LNCaP clone FGC (cell line): ENCODE measurements around the gene CCDC27.
A peak's percentile ranks its signal among the peaks of the same experiment; 100 is the strongest.

Experiments
- DNase-seq: peaks from one replicate; pipeline ENCODE4 v3.0.0-alpha.2; 2011; ENCODE audit warnings: low read depth
- H3K4me3 ChIP-seq: 2 replicates; pipeline ENCODE4 v1.5.1; 2011; ENCODE audit warnings: mild to moderate bottlenecking, low read depth, low read length, control low read depth
- TF ChIP-seq, protein P1 (sequence below): IDR thresholded peaks from 2 replicates; pipeline ENCODE4 v1.5.1; 2012; ENCODE audit warnings: mild to moderate bottlenecking; ENCODE audit not compliant: control insufficient read depth, insufficient read depth; ENCODE audit errors: extremely low read depth

CCDC27 gene

DNA sequence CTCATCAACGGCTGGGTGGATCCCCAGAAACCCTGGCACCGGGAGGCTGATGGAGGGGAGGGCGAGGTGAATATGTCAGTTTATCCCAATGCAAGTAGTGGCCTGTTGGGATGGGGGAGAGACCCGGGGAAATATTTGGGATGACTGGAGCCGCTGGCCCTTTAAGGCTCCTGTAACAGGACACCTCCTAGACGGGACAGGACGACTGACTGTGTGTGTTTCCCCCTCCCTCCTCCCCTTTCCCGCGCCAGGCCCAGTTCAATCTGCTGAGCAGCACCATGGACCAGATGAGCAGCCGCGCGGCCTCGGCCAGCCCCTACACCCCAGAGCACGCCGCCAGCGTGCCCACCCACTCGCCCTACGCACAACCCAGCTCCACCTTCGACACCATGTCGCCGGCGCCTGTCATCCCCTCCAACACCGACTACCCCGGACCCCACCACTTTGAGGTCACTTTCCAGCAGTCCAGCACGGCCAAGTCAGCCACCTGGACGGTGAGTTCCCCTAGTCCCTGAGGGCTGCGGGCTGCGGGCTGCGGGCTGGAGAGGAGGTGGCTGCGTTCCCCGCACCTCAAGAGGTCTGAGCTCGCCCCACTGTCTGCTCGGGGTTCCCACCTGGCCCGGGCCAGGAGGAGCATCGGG, 44.8 kb upstream of the CCDC27 start:
- H3K4me3 ChIP-seq: no peak overlapping the region
- no peak for DNase-seq
- TF ChIP-seq, protein P1, sequence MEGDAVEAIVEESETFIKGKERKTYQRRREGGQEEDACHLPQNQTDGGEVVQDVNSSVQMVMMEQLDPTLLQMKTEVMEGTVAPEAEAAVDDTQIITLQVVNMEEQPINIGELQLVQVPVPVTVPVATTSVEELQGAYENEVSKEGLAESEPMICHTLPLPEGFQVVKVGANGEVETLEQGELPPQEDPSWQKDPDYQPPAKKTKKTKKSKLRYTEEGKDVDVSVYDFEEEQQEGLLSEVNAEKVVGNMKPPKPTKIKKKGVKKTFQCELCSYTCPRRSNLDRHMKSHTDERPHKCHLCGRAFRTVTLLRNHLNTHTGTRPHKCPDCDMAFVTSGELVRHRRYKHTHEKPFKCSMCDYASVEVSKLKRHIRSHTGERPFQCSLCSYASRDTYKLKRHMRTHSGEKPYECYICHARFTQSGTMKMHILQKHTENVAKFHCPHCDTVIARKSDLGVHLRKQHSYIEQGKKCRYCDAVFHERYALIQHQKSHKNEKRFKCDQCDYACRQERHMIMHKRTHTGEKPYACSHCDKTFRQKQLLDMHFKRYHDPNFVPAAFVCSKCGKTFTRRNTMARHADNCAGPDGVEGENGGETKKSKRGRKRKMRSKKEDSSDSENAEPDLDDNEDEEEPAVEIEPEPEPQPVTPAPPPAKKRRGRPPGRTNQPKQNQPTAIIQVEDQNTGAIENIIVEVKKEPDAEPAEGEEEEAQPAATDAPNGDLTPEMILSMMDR: no peak

DNA sequence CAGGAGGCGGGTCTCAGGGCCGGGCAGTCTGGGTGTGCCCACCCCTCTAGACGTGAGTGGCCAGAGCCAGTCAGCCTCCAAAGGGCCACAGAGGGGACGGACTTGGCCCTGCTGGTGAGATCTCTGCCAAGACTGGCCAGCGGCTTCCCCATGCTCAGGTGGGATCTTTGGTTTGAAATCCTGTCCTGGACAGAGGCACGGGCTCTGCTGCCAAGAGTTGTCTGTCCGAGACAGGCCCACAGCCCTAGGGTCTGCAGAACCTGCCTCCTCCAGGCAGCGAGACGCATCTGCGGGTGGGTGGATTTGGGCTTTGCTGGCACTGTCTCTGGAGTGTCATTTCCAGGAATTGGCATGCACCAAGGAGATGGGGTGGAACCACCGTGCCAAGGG, 44.3 kb upstream of the CCDC27 start:
- TF ChIP-seq, protein P1: no peak
- no peak for DNase-seq
- no peak overlapping the region for H3K4me3 ChIP-seq

DNA sequence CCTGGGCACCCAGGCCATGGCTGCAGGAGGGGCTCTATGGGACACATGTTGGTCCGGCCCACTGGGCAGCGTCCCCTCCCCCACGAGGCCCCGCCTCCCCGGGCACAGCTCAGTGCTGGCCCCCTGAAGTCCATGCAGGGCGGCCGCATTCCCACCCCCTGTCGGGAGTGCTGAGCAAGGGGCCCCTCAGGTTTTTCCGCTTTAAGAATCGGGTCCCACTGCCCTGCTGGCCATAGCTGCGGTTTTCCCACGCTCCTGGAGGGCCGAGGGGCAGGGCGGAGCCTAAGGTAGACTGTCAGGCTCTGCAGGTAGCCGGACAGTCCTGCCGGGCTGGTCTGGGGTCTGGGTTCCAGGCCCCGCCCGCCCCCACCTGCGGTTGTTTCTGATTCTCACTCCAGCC, 43.5 kb upstream of the CCDC27 start:
- peak overlapping the region; percentile 33 for H3K4me3 ChIP-seq
- peak; percentile 18 for DNase-seq
- TF ChIP-seq, protein P1: no peak

DNA sequence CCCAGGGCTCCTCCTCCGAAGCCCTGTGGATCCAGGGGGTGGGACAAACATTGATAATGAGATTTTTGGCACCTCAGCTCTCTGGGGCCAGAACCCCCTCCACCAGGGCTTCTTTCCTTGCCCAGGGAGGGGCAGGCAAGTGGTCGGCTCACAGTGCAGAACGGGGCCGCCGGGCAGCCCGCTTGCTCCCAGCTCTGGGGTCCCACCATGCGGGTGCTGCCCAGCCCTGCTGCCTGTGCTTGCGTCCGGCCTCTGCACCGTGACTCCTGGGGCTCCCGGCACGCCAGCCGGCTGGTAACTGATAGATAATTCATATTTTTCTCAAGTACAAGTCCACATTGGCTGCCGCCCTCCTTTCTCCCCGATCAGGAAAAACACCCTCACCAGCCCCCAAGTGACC, 42.0 kb upstream of the CCDC27 start:
- TF ChIP-seq, protein P1: no peak
- no peak for DNase-seq
- H3K4me3 ChIP-seq: no peak overlapping the region

DNA sequence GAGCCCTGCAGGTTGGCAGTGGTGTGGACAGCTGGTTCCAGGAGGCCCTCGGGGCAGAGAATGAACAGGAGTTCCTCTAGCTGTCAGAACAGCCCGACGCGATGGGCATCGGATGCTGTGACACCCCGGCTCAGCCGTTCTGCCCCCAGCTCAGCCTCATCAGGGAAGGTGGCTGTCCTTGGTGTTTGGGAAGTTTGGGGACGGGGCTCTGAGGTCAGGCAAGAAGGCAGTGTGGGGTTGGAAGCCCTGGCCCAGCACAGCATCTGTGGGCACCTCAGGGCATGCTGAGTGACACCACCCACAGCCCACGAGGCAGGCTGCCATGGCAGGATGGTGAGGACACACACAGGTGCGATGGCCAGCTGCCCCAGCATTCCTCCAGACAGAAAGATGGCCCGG, 40.9 kb upstream of the CCDC27 start:
- no peak for DNase-seq
- H3K4me3 ChIP-seq: no peak overlapping the region
- TF ChIP-seq, protein P1: no peak

DNA sequence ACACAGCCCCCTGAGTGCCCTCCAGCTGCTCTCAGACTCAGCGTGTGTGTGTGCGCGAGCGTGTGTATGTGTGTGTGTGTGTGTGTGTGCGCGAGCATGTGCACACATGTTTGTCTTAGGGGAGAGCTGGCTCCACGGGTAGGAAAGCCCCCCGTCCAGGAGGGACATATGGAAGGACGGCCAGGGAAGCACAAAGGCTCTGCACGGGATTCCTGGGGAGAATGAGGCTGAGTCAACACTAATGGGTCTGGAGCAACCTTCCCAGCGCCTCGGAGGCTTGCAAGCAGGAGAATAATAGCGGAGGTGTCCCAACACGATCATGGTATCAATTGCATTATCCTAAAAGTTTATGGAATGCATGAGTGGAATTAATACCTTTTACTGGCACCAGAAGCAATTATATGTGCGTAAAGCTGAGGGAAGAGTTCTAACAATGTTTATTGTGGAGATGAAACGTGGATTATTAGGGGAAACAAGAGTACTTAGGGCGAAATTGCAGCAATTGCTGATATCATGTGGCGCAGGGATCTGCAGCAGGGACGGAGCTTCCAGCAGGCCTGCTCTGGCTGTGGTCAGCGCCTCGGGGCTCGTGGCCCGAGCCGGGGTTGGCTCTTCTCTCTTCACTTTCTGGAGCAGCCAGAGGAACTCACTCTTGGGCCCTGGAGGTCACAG, 40.3 kb upstream of the CCDC27 start:
- H3K4me3 ChIP-seq: no peak overlapping the region
- no peak for DNase-seq
- TF ChIP-seq, protein P1: no peak
